Fibroblast of lung (primary cell): Measurements from ENCODE around the gene RB1.

Experiments used
- EZH2 ChIP-seq: IDR thresholded peaks from 2 replicates; pipeline ENCODE4 v1.5.1; 2012; ENCODE audit warnings: low read length, control low read depth, mild to moderate bottlenecking; ENCODE audit errors: missing control alignments
- TF ChIP-seq, protein P1 (sequence below), 2 donors: IDR thresholded peaks in 1 of 2; conservative IDR thresholded peaks in 1 of 2; 1 replicate in 1 of 2; 2 replicates in 1 of 2; pipeline ENCODE4 v1.5.1; 2011 to 2012; ENCODE audit warnings: low read length in 2 of 2, control low read depth in 1 of 2, inconsistent platforms in 1 of 2, low read depth in 1 of 2, mild to moderate bottlenecking in 1 of 2

DNA sequence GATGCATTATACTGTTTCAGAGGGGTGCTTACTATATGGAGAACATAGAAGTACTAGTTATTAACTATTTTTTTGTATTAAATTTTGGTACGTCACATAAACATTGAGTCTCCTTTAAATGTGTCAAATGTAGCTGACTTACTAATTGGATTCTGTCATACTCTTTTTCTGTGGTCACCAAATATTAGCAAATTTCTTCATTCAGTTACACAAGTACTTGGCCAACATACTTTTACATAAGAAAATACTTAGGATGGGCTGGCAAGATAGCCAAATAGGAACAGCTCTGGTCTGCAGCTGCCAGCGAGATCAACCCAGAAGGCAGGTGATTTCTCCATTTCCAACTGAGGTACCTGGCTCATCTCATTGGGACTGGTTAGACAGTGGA is 90.1 kb downstream of the RB1 start:
- TF ChIP-seq, protein P1, sequence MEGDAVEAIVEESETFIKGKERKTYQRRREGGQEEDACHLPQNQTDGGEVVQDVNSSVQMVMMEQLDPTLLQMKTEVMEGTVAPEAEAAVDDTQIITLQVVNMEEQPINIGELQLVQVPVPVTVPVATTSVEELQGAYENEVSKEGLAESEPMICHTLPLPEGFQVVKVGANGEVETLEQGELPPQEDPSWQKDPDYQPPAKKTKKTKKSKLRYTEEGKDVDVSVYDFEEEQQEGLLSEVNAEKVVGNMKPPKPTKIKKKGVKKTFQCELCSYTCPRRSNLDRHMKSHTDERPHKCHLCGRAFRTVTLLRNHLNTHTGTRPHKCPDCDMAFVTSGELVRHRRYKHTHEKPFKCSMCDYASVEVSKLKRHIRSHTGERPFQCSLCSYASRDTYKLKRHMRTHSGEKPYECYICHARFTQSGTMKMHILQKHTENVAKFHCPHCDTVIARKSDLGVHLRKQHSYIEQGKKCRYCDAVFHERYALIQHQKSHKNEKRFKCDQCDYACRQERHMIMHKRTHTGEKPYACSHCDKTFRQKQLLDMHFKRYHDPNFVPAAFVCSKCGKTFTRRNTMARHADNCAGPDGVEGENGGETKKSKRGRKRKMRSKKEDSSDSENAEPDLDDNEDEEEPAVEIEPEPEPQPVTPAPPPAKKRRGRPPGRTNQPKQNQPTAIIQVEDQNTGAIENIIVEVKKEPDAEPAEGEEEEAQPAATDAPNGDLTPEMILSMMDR (conservative IDR thresholded peaks at IDR 0.05 in 1 of 2, IDR thresholded peaks at IDR 0.05 in 1 of 2; ENCODE audit: low read depth in 1 of 2, low read length in 2 of 2) = no peak
- TF ChIP-seq EZH2 = no peak
